HG02852 (cell line): ENCODE data around the gene SNX33.
A peak's percentile ranks its signal among the peaks of the same experiment; 100 is the strongest.
"Not testable (repeated sequence)": the region's sequence is repeated elsewhere in the genome, so short reads cannot be mapped to it uniquely, and the experiment has no call there.

Source experiments
- ATAC-seq: cut with Tn5 transposase; IDR thresholded peaks from one replicate; pipeline ENCODE4 v1.9.1; 2021; ENCODE audit warnings: mild to moderate bottlenecking, moderate library complexity; ENCODE audit not compliant: unreplicated experiment

SNX33 gene

DNA sequence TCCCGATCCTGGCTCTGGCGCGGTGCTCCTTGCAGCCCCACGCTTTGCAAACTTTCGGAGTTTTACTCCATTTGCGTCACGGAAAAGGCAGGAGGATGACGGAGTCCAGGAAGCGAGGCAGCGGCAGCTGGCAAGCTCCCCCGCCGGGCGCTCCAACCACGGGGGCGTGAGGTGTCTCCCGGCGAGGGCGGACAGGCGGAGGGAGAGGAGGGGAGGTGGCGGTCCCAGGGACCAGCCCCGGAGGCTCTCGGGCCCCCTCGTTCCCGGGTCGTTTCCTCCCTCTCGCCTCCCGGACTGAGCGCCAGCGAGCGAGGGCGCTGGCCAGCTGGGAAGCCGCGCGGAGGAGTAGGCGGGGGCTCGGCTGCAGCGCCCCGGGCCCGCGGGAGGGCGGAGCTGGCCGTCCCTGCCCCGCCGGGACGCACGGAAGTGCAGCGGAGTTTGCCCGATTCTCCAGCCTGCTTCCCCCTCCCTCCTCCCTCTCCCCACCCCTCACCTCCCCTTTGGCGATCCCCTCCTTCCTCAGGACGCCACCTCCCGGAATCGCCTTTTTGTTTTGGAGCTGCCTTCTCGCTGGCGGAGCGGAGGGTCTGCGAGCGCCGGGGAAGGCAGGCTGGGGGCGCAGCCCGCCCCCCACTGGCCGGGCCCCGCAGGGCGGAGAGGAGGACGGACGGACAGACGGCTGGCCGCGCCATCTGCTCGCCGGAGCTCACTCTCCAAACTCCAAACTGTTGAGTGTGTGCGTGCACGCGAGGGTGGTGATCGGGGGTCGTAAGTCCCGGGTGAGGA lies at the start of gene SNX33:
SNX33 (plus strand) TSS at position 543 of the 786 bp plus-strand sequence. CDS start 1,191 bp downstream, outside the sequence.
- no peak for ATAC-seq

DNA sequence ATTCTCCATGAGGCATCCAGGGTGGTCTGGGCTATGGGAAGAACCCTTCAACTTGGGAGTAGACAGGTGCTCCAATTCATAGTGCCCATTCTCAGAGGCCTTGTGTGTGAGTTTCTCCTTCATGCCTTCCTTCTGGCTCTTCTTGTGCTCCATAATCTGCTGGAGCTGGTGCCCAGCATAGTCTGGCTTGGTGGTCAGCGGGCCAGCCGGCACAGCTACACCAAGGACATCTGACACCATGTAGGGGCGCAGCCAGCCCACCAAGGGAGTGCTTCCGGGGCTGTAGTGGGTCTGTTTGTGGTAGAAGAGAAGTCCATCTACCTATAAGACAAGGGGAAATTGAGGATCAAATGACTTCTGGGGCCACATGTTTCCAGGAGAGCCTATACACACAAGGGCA lies 49.4 kb upstream of the SNX33 start:
- no peak for ATAC-seq

DNA sequence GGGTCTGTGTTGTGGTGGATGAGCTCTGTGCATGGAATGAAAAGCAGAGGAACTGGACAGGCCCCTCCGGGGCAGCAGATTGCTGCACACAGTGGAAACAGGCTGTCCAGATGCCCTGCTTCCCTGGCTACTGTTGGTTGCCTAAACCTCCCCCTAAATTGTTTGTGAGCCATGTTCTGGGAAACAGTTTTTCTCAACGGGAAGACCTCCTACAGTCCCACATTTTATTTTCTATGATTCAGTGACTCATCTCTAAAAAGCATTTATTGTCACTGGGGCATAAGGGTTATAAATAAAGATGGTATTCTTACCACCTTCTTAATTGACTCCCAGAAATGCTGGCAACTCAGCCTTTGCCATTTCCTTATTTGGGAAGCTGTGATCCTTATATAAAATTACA lies 48.3 kb upstream of the SNX33 start:
- ATAC-seq = no peak

DNA sequence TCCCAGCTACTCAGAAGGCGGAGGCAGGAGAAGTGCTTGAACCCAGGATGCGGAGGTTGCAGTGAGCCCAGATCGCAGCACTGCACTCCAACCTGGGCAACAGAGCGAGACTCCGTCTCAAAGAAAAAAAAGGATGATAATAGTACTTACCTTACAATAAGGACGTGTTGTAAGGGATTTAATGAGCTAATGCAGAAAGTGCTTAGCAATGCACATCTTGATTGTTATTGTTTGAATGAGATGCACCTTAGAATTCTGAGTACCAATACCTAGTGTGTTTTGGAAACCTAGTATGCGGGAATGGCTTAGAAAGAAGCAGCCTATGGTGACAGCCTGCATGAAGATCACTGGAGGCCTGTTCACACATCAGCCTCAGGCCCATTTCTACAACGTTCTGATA lies 41.7 kb upstream of the SNX33 start:
- ATAC-seq = no peak

GRCh38 chr15:75606711-75607699 lies 40.7 kb upstream of the SNX33 start:
- no peak for ATAC-seq

DNA sequence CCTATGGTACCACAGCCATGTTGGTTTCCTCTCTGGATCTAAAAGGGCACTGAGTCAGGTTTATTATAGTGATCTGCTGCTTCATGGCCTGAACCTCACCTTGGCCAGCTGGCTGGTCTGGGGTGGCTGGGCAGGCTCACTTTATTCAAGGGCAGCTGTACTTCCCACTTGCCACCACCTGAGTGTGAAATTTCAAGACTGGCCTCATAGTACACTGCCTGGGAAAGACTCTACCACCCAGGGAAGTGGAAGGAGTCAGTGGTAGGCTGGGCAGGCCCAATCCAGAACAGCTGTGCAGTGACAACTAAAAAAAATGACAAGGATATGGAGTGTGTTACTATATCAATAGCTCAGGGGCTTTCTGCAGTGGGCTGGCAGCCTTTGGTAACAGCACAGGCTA lies 30.9 kb upstream of the SNX33 start:
- no peak for ATAC-seq

- no peak for ATAC-seq
Measured at GRCh38 chr15:75620058-75620820, 27.5 kb upstream of the SNX33 start.

- ATAC-seq = no peak
Measured at GRCh38 chr15:75620841-75621391, 26.8 kb upstream of the SNX33 start.

GRCh38 chr15:75622505-75622904 lies 25.2 kb upstream of the SNX33 start:
- ATAC-seq = no peak

DNA sequence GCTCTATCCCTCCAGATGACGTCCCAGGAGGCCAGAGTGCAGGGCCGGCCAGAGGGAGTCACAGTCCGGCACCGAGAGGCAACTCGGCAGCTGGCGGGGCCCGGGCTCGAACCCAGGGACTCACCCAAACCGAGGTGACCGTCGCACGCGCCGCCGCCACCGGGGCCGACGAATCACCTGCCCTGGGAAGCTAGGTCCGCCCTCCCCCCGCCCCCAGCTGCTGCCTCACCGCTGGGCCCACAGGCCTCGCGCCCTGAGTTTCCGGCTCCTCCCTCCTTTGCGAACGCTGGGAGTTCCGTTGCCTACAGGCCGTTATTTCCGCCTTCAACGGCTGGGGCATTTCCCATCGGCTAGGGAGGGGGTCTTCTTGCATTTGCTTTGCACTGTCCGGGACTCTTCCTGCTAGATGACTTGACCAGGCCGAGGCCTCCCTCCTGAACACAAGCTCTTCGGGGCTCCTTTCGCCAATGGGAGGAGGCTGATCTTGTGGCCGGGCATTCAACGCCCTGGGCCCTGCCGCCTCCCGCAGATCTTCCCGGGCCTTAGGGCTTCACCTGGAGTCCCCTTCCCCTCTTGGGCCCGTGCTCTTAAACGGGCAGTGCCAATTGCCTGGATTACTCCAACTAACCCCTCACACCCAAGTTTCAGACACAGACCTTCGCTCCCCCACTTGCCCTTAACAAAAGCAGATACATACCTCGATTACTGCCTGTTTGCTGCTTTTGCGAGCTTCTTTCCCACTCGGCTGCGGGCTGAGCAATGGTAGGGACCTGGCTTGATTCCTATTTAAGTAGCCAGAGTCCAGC lies 22.0 kb upstream of the SNX33 start, which contains the start of gene SNUPN:
SNUPN (minus strand) TSS at position 184 of the 806 bp plus-strand sequence. CDS start 4,674 bp downstream, outside the sequence.
- ATAC-seq = peak; percentile 75

- no peak for ATAC-seq
Measured at GRCh38 chr15:75631935-75632334, 15.8 kb upstream of the SNX33 start.

DNA sequence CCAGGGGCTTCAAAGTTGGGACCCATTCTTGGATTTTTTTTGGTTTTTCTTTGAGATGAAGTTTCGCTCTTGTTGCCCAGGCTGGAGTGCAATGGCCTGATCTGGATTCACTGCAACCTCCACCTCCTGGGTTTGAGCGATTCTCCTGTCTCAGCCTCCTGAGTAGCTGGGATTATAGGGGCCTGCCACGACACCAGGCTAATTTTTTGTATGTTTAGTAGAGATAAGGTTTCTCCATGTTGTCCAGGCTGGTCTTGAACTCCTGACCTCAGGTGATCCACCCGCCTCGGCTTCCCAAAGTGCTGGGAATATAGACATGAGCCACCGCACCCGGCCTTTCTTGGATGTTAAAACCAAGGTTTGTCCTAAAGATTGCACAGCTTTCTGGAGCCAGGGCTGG lies 13.8 kb upstream of the SNX33 start:
- ATAC-seq = not testable (repeated sequence)

GRCh38 chr15:75636026-75636425 lies 11.7 kb upstream of the SNX33 start:
- ATAC-seq = no peak

DNA sequence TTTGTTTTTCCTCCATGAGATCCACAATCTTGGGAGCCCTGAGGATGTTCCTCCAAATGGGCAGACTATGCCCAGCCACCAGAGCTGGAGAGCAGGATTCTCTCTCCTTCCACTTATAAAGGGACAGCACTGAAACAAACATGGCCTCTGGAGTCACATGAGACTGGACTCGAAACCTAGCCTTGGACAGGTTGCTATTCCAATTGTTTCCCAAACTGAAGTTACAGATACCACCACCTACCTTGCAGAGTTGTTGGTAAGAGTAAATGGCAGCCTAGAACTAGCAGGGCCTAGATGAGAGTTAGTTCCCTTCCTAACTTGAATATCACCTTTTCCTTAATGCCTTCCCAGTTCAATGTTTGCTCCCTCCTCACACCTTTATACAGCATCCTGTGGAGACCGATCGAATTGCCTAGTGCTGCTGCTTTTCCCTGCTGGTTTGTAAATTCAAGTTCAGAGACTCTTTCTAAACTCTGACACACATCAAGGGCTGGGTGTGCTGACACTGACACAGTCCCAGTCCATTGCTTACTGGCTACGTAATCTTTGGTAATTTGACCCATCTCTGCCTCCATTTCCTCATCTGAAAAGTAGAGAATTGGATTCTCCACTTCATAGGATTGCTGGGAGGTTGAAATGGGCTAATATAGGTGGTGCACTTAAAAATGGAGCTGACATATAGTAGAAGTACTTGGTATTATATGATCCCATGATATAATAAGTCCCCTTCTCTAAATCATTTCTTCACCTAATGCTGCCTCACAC lies 10.3 kb upstream of the SNX33 start:
- no peak for ATAC-seq

GRCh38 chr15:75639191-75639708 lies 8.5 kb upstream of the SNX33 start:
- no peak for ATAC-seq

GRCh38 chr15:75639709-75640482 lies 7.8 kb upstream of the SNX33 start, which contains the start of gene IMP3:
Gene IMP3 (minus strand): TSS chr15:75640224. CDS start chr15:75640168, 56 bp downstream.
- ATAC-seq = peak; percentile 92

DNA sequence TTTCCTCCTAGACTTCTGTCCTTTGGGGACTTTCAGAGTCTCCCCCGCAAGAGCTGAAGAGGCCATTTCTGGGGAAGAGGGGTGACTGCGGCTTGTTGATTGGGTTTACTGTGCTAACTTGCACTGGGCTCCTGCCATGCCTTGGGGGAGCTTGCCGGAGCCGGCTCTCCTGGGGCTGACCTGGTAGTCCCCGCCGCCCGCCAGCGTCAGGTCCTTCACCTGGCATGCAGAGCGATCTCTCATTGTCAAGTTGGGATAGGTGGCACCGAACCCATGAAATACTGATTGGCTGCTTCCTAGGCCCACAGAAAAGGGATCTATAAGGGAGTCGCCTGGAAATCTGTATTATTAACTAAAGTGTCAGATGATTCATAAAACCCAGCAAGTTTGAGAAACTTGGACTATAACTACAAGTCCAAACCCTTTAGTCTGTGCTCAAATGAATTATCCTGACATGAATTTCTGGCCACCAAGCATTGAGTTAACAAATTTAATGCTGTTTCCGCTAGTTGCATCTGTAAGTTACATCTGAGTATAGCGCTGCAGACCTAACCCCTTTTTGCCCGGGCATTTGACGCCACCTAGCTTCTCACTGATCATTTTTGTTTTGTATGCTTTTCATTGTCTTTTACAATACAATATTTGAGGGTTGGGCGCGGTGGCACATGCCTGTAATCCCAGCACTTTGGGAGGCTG lies 7.1 kb upstream of the SNX33 start:
- peak; percentile 19 for ATAC-seq
